Measurements from ENCODE around the gene LRBA.

DNA sequence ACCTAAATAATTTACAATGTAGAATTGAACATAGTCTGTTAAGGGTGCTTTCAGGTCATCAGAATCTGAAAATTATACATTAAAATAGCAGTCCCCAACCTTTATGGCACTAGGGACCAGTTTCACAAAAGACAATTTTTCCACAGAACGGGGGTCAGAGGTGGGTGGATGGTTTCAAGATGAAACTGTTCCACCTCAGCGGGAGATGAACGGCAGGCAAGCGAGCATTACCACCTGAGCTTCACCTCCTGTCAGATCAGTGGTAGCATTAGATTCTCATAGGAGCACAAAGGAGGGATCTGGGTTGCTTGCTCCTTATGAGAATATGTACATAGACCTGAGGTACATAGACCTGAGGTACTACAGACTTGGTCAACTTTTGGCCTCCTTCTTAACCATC lies 29.0 kb downstream of the LRBA start:
- TF ChIP-seq POLR2A (IDR thresholded peaks at IDR 0.05) = no peak
- TF ChIP-seq, protein P1, sequence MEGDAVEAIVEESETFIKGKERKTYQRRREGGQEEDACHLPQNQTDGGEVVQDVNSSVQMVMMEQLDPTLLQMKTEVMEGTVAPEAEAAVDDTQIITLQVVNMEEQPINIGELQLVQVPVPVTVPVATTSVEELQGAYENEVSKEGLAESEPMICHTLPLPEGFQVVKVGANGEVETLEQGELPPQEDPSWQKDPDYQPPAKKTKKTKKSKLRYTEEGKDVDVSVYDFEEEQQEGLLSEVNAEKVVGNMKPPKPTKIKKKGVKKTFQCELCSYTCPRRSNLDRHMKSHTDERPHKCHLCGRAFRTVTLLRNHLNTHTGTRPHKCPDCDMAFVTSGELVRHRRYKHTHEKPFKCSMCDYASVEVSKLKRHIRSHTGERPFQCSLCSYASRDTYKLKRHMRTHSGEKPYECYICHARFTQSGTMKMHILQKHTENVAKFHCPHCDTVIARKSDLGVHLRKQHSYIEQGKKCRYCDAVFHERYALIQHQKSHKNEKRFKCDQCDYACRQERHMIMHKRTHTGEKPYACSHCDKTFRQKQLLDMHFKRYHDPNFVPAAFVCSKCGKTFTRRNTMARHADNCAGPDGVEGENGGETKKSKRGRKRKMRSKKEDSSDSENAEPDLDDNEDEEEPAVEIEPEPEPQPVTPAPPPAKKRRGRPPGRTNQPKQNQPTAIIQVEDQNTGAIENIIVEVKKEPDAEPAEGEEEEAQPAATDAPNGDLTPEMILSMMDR (IDR thresholded peaks at IDR 0.05) = no peak
- TF ChIP-seq POLR2AphosphoS5 (IDR thresholded peaks at IDR 0.05) = no peak

Data from stomach (tissue), 4 donors.